ENCODE measurements around the gene MPZ.
"Not testable (repeated sequence)": the region's sequence is repeated elsewhere in the genome, so short reads cannot be mapped to it uniquely, and the experiment has no call there.

Gene MPZ

DNA sequence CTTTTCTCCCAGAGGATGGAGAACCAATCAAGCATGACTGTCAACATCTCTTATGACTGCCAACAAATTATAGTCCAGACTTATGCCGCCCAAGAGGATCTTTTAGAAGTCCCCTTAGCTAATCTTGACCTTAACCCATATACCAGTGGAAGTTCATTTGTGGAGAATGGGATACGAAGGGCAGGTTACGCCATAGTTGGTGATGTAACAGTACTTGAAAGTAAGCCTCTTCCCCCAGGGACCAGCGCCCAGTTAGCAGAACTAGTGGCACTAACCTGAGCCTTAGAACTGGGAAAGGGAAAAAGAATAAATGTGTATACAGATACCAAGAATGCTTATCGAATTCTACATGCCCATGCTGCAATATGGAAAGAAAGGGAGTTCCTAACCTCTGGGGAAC, 54.5 kb downstream of the MPZ start:
- peaks cover 33% of the 10 kb centered on the region for H3K27me3 ChIP-seq (ENCODE audit: insufficient read depth, low read length)
- not testable (repeated sequence) for H3K79me2 ChIP-seq (ENCODE audit: control insufficient read depth, insufficient read depth, low read length, unreplicated experiment); H3K4me3 ChIP-seq (ENCODE audit: low read depth, low read length); H3K36me3 ChIP-seq (ENCODE audit: insufficient read depth, low read length); H3K4me1 ChIP-seq (ENCODE audit: control insufficient read depth, insufficient read depth, low read length, unreplicated experiment); H2AFZ ChIP-seq (ENCODE audit: low read length, unreplicated experiment); H3K27ac ChIP-seq (ENCODE audit: low read depth, low read length)
